ENCODE results near the gene ANKRD28.

ANKRD28 gene

DNA sequence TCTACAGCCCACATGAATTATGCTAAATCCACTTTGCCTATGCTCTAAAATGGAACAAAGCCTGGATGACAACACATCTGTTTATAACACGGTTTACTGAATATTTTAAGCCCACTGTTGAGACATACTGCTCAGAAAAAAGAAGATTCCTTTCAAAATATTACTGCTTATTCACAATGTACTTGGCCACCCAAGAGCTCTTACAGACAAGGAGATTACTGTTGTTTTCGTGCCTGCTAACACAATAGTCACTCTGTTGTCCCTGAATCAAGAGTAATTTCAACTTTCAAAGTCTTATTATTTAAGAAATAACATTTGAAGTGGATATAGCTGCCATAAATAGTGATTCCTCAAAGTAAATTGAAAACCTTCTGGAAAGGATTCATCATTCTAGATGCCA lies 70.9 kb downstream of the ANKRD28 start:
- ChIA-PET CTCF (interaction anchor here (1.2 to 2.0 kb wide), 7 partner anchors 10 to 69 kb away, joined by 3 to 5 read pairs (median 4); no protein-coding TSS in a partner anchor), POLR2A (no interaction called here)

DNA sequence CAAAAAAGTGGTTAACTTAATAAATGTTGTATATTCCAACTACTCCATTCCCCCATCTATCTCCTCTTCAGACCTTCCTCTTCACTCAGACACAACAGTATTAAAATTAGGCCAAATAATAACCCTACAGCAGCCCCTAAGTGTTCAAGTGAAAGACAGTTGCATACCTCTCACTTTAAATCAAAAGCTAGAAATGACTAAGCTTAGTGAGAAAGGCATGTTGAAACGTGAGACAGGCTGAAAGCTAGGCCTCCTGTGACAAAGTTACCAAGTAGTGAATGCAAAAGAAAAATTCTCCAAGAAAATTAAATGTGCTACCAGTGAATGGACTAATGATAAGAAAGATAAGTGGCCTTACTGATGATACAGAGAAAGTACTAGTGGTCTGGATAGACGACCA lies 71.7 kb downstream of the ANKRD28 start:
- TF ChIP-seq, protein P1, sequence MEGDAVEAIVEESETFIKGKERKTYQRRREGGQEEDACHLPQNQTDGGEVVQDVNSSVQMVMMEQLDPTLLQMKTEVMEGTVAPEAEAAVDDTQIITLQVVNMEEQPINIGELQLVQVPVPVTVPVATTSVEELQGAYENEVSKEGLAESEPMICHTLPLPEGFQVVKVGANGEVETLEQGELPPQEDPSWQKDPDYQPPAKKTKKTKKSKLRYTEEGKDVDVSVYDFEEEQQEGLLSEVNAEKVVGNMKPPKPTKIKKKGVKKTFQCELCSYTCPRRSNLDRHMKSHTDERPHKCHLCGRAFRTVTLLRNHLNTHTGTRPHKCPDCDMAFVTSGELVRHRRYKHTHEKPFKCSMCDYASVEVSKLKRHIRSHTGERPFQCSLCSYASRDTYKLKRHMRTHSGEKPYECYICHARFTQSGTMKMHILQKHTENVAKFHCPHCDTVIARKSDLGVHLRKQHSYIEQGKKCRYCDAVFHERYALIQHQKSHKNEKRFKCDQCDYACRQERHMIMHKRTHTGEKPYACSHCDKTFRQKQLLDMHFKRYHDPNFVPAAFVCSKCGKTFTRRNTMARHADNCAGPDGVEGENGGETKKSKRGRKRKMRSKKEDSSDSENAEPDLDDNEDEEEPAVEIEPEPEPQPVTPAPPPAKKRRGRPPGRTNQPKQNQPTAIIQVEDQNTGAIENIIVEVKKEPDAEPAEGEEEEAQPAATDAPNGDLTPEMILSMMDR (IDR thresholded peaks at IDR 0.05; ENCODE audit: control extremely low read depth, extremely low read depth, low read depth, missing control alignments), result no peak
- CTCF ChIA-PET, result interaction anchor here (0.7 to 2.0 kb wide), 8 partner anchors 11 to 86 kb away, joined by 3 to 5 read pairs (median 4); no protein-coding TSS in a partner anchor
- DNase-seq (ENCODE audit: extremely low spot score), result peak; percentile 15
- POLR2A ChIA-PET, result no interaction called here

More for the DNA sequence above, 70.9 kb downstream of the ANKRD28 start:
- TF ChIP-seq, protein P1 (IDR thresholded peaks at IDR 0.05; ENCODE audit: control extremely low read depth, extremely low read depth, low read depth, missing control alignments), result no peak
- no peak for DNase-seq (ENCODE audit: extremely low spot score)

DNA sequence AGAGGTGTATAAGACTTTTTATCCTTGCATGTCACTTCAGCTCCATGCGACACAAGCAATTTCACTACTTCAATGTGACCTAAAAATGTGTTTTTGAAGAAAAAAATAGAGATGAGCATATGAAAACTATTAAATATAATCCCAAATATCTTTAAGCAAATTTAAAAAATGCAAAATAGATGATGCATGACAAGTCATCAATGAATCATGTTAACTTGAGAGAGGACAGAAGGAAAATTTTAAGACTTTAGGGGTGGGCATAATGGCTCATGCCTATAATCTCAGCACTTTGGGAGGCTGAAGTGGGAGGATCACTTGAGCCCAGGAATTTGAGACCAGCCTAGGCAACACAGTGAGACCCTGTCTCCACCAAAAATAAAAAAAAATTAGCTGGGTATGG lies 73.3 kb downstream of the ANKRD28 start:
- DNase-seq (ENCODE audit: extremely low spot score), result no peak
- ChIA-PET POLR2A (no interaction called here), CTCF (interaction anchor here (1.2 to 2.5 kb wide), 4 partner anchors 10 to 94 kb away, joined by 3 to 7 read pairs (median 3); no protein-coding TSS in a partner anchor)
- TF ChIP-seq, protein P1 (IDR thresholded peaks at IDR 0.05; ENCODE audit: control extremely low read depth, extremely low read depth, low read depth, missing control alignments), result no peak

DNA sequence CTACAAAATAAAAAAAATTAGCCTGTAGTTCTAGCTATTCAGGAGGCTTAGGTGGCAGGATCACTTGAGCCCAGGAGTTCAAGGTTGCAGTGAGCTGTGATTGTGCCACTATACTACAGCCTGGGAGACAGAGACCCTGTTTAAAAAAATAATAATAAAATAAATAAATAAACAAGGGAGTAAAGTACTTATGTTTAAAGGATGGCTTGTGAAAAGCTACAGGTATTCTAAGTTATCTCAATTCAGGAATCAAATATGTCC lies 74.2 kb downstream of the ANKRD28 start:
- TF ChIP-seq, protein P1 (IDR thresholded peaks at IDR 0.05; ENCODE audit: control extremely low read depth, extremely low read depth, low read depth, missing control alignments), result no peak
- CTCF ChIA-PET, result interaction anchor here (0.8 to 2.5 kb wide), 6 partner anchors 9 to 94 kb away, joined by 3 to 7 read pairs (median 3); no protein-coding TSS in a partner anchor
- no peak for DNase-seq (ENCODE audit: extremely low spot score)
- POLR2A ChIA-PET, result no interaction called here

DNA sequence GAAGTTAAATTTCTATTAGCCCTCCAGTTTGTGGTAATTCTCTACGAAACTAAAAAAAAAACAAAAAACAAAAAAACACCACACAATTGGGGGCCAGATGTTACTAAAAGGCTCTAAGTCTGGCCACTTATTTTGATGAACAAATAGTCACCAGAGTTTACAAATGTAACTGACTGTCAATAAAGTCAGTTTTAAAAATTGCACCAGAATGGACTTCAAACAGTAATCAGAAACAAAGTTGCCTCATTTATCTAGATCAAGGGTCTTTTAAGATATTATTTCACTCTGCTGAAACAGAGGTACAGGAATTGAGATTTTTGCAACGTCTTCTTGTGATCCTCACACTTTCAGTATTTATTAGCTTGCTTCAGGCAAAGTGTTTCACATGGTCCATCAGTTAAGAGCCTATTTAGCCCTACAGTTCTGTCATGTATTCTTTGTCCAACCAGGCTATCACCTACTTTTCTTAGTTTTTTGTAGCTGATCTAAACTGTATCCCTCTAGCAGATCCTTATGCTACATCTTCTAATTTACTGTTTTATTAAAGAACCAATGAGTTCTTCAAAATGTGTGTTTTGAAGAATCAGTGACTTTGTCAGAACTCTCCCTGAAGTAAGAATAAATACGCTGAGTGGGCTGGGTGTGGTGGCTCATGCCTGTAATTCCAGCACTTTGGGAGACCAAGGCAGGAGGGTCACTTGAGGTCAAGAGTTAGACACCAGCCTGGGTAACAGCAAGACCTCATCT lies 74.7 kb downstream of the ANKRD28 start:
- no peak for DNase-seq (ENCODE audit: extremely low spot score)
- TF ChIP-seq, protein P1 (IDR thresholded peaks at IDR 0.05; ENCODE audit: control extremely low read depth, extremely low read depth, low read depth, missing control alignments), result no peak
- ChIA-PET POLR2A (no interaction called here), CTCF (interaction anchor here (0.8 to 2.5 kb wide), 5 partner anchors 9 to 94 kb away, joined by 3 to 7 read pairs (median 3); no protein-coding TSS in a partner anchor)

DNA sequence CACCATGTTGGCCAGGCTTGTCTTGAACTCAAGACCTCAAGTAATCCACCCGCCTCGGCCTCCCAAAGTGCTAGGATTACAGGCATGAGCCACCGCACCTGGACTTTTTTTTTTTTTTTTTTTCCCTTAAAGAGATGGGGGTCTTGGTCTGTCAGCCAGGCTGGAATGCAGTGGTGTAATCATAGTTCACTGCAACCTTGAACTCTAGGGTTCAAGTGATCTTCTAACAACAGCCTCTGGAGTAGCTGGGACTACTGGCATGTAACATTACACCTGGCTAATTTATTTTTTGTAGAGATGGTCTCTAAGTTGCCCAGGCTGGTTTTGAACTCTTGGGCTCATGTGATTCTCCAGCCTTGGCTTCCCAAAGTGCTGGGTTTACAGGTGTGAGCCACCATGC lies 81.6 kb downstream of the ANKRD28 start:
- POLR2A ChIA-PET, result interaction anchor here (0.6 to 0.7 kb wide), 2 partner anchors 14 to 68 kb away, joined by 3 to 5 read pairs; no protein-coding TSS in a partner anchor
- TF ChIP-seq, protein P1 (IDR thresholded peaks at IDR 0.05; ENCODE audit: control extremely low read depth, extremely low read depth, low read depth, missing control alignments), result no peak
- DNase-seq (ENCODE audit: extremely low spot score), result no peak
- CTCF ChIA-PET, result interaction anchor here (0.8 to 1.2 kb wide), 3 partner anchors 14 to 40 kb away, joined by 3 to 4 read pairs (median 4); no protein-coding TSS in a partner anchor

Measured in GM10248 (cell line).